ENCODE data around the gene HOXA11.

Gene HOXA11

GRCh38 chr7:27217951-27218350 lies 32.9 kb upstream of the HOXA11 start:
- H3K4me2 ChIP-seq, result no peak overlapping the region
- no peak overlapping the region for H3K27ac ChIP-seq
- TF ChIP-seq Cebpa-rat (IDR thresholded peaks at IDR 0.05), result no peak
- H3K9me3 ChIP-seq (replicated peaks in 1 of 11), result peaks cover 0 to 18% (median 0%) of the 10 kb centered on the region in 11 experiments; a peak in 6 of 22 replicates
- H3K4me3 ChIP-seq, result no peak overlapping the region
- no peaks in the 10 kb centered on the region for H3K36me3 ChIP-seq
- H3K4me1 ChIP-seq, result peaks cover 0 to 8% (median 1%) of the 10 kb centered on the region in 10 experiments; a peak in 6 of 20 replicates
- no peak overlapping the region for H3K9ac ChIP-seq
- H3K27me3 ChIP-seq, result peaks cover 60 to 96% (median 88%) of the 10 kb centered on the region in 11 experiments
- peaks cover 0 to 8% (median 0%) of the 10 kb centered on the region in 11 experiments; a peak in 4 of 22 replicates for H4K20me1 ChIP-seq

GRCh38 chr7:27215356-27215755 lies 30.3 kb upstream of the HOXA11 start:
- H3K4me2 ChIP-seq, result no peak overlapping the region

GRCh38 chr7:27214239-27214950 lies 29.4 kb upstream of the HOXA11 start:
- no peak for TF ChIP-seq Cebpa-rat (IDR thresholded peaks at IDR 0.05)
- peaks cover 57 to 96% (median 88%) of the 10 kb centered on the region in 11 experiments for H3K27me3 ChIP-seq

More at GRCh38 chr7:27215356-27215755, 30.3 kb upstream of the HOXA11 start:
- Histone ChIP-seq H3K4me1 (peaks cover 0 to 10% (median under 1%) of the 10 kb centered on the region in 10 experiments; a peak in 7 of 20 replicates), H3K27ac (no peak overlapping the region), H3K4me3 (no peak overlapping the region), H4K20me1 (peaks cover 0 to 9% (median 0%) of the 10 kb centered on the region in 11 experiments; a peak in 4 of 22 replicates), H3K27me3 (peaks cover 59 to 96% (median 88%) of the 10 kb centered on the region in 11 experiments), H3K36me3 (no peaks in the 10 kb centered on the region), H3K9me3 (replicated peaks in 1 of 11) (peaks cover 0 to 14% (median 0%) of the 10 kb centered on the region in 11 experiments; a peak in 5 of 22 replicates), H3K9ac (no peak overlapping the region)
- no peak for TF ChIP-seq Cebpa-rat (IDR thresholded peaks at IDR 0.05)

DNA sequence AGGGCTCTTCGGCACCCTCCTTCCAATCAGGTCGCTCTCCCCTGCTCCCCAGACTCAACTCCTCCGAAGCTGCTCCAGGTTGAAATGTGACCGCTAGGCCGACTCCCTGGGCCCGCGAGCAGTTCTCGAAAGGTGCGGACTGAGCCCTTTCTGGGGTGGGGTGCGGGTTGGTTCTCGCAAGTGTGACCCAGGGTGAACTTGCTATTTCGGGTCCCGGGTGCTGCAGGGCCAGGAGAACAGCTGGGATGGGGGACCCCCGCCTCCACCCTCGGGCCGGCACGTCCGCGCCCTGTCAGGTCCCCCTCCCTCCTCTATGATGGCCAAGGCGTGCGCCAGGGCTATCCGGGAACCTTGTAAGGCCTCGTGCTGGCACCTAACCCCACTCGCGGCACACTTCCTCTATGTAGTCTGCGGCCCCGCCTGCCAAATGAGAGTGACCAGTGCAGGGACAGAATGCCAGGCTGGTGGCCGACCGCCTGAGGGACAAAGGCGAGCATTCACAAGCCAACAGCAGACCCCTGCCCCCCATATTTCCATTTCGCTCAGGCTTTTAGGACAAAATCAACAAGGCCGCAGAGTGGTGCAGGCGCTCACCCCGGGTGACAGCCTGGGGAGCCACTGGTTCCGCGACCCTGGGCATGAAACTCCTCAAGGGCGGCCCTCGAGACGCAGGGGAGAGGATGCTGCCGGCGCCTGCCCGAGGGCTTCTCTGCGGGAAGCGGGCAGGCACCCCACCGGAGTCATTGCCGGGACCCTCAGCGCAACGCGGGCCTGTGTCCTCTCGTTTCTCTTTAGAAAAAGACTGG lies 28.6 kb upstream of the HOXA11 start:
- Histone ChIP-seq H3K9ac (no peak overlapping the region), H3K4me1 (peaks cover 0 to 10% (median 0%) of the 10 kb centered on the region in 10 experiments; a peak in 4 of 20 replicates), H3K4me2 (peak overlapping the region in 1 of 11 experiments; percentile 15; a peak in 1 of 22 replicates), H4K20me1 (peaks cover 0 to 6% (median 0%) of the 10 kb centered on the region in 11 experiments; a peak in 3 of 22 replicates), H3K9me3 (replicated peaks in 1 of 11) (peaks cover 0 to 9% (median 0%) of the 10 kb centered on the region in 11 experiments; a peak in 1 of 22 replicates), H3K36me3 (no peaks in the 10 kb centered on the region), H3K27ac (no peak overlapping the region), H3K4me3 (no peak overlapping the region), H3K27me3 (peaks cover 56 to 96% (median 88%) of the 10 kb centered on the region in 11 experiments)
- TF ChIP-seq Cebpa-rat (IDR thresholded peaks at IDR 0.05), result no peak

More at GRCh38 chr7:27214239-27214950, 29.4 kb upstream of the HOXA11 start:
- Histone ChIP-seq H3K9me3 (replicated peaks in 1 of 11) (peaks cover 0 to 9% (median 0%) of the 10 kb centered on the region in 11 experiments; a peak in 1 of 22 replicates), H3K4me1 (peaks cover 0 to 10% (median 0%) of the 10 kb centered on the region in 10 experiments; a peak in 4 of 20 replicates), H3K4me3 (no peak overlapping the region), H4K20me1 (peaks cover 0 to 6% (median 0%) of the 10 kb centered on the region in 11 experiments; a peak in 3 of 22 replicates), H3K9ac (no peak overlapping the region), H3K36me3 (no peaks in the 10 kb centered on the region), H3K27ac (no peak overlapping the region), H3K4me2 (peak overlapping the region in 1 of 11 experiments; percentile 15; a peak in 1 of 22 replicates)

DNA sequence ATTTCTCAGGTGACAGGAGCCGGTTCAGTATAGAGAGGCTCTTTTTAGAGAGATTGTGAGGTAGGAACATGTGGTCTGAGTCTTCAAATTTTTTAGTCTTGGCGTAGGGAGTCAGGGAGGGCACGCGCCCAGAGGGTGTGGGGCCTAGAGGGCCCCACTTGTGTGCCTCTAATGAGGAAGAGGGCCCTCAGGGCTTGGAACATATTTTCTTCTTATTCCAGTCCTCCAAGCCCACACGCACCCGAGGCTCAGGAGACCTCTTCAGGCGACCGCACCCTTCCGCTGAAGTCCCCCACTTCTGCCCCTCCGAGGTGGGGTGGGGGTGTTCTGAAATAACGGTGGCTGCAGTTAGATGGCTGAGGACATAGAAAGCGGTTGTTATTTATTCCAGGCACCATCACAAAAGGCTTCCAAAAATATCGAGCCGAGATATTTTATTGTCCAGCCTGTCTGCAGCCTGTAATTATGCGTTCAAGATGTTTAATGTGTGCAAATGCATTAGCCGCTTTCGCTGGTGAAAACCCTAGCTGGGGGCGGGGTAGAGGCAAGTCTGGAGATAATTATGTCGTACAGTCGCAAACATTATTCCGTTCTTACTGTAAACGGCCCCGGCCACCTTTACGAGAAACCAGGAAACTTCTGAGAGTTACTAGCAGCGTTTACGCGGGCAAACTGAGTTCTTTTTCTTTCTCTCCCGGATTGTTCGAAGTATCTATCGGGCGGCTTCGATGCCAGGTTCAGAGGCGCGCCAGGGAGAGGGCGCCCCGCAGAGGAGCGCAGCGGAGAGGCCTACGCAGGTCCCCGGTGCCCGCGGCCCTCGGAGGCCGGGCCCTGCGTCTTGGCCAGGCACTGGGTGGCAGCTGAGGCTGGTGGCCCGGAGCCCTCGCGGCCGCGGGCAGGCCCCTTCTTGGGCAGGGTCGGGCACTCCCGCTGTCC lies 27.7 kb upstream of the HOXA11 start:
- H3K27ac ChIP-seq, result no peak overlapping the region
- H3K4me1 ChIP-seq, result peaks cover 0 to 15% (median 0%) of the 10 kb centered on the region in 10 experiments; a peak in 7 of 20 replicates
- no peak overlapping the region for H3K4me2 ChIP-seq
- H3K27me3 ChIP-seq, result peaks cover 65 to 100% (median 91%) of the 10 kb centered on the region in 11 experiments
- no peaks in the 10 kb centered on the region for H3K36me3 ChIP-seq
- no peak for TF ChIP-seq Cebpa-rat (IDR thresholded peaks at IDR 0.05)
- H4K20me1 ChIP-seq, result peaks cover 0 to 8% (median 0%) of the 10 kb centered on the region in 11 experiments; a peak in 4 of 22 replicates
- no peak overlapping the region for H3K4me3 ChIP-seq
- H3K9ac ChIP-seq, result no peak overlapping the region
- H3K9me3 ChIP-seq (replicated peaks in 1 of 11), result peaks cover 0 to 9% (median 0%) of the 10 kb centered on the region in 11 experiments; a peak in 1 of 22 replicates

GRCh38 chr7:27211764-27212204 lies 26.8 kb upstream of the HOXA11 start:
- TF ChIP-seq Cebpa-rat (IDR thresholded peaks at IDR 0.05), result no peak
- Histone ChIP-seq H3K9me3 (replicated peaks in 1 of 11) (peaks cover 0 to 9% (median 0%) of the 10 kb centered on the region in 11 experiments; a peak in 1 of 22 replicates), H3K27me3 (peaks cover 73 to 100% (median 93%) of the 10 kb centered on the region in 11 experiments), H3K4me2 (no peak overlapping the region), H3K4me1 (peaks cover 0 to 18% (median 0%) of the 10 kb centered on the region in 10 experiments; a peak in 7 of 20 replicates), H3K9ac (no peak overlapping the region), H4K20me1 (peaks cover 0 to 12% (median 0%) of the 10 kb centered on the region in 11 experiments; a peak in 4 of 22 replicates), H3K27ac (no peak overlapping the region), H3K36me3 (no peaks in the 10 kb centered on the region), H3K4me3 (no peak overlapping the region)

DNA sequence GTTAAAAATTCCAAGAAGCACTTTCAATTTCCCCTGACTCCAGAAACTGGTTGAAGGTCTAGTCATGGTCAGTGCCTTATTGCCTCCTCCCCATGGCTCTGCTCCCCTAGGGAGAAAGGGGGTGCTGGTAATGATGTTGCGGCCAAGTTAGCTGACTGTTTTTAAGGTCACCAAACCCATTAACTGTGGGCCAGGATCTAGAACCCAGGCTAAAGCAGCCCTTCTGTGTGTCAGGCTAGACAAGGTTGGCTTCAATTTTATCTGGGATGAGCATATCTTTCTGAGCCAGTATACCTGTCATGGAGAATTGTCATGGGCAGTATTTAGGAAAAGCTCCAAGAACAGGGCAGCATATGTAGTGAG lies 26.0 kb upstream of the HOXA11 start:
- no peak for TF ChIP-seq Cebpa-rat (IDR thresholded peaks at IDR 0.05)
- Histone ChIP-seq H3K9me3 (replicated peaks in 1 of 11) (peaks cover 0 to 9% (median 0%) of the 10 kb centered on the region in 11 experiments; a peak in 2 of 22 replicates), H3K4me1 (peaks cover 0 to 18% (median 0%) of the 10 kb centered on the region in 10 experiments; a peak in 7 of 20 replicates), H3K4me2 (no peak overlapping the region), H3K36me3 (no peaks in the 10 kb centered on the region), H3K4me3 (no peak overlapping the region), H4K20me1 (peaks cover 0 to 12% (median 0%) of the 10 kb centered on the region in 11 experiments; a peak in 5 of 22 replicates), H3K27ac (no peak overlapping the region), H3K27me3 (peaks cover 78 to 100% (median 94%) of the 10 kb centered on the region in 11 experiments), H3K9ac (no peak overlapping the region)
